Neural crest cell (in vitro differentiated cells): Measurements from ENCODE around the gene LEMD3. TPM values are rescaled to one million over a fixed set of nuclear protein-coding genes. Genes with fewer than 3 reads are reported as not detected.

Experiments
- DNase-seq: peaks from one replicate; pipeline ENCODE4 v3.0.0; 2021; ENCODE audit warnings: low read depth, mixed read lengths, low spot score
- H3K27ac Mint-ChIP-seq: one replicate; pipeline ENCODE4 v1.8.0; 2021; ENCODE audit warnings: mild to moderate bottlenecking, mixed read lengths; ENCODE audit not compliant: unreplicated experiment
- H3K27me3 Mint-ChIP-seq: 2 replicates; pipeline ENCODE4 v1.8.0; 2021; ENCODE audit warnings: low read depth, mild to moderate bottlenecking, mixed read lengths
- H3K36me3 Mint-ChIP-seq: 2 replicates; pipeline ENCODE4 v1.8.0; 2021; ENCODE audit warnings: low read depth, mild to moderate bottlenecking, mixed read lengths
- H3K4me1 Mint-ChIP-seq: 2 replicates; pipeline ENCODE4 v1.8.0; 2021; ENCODE audit warnings: mixed read lengths
- H3K4me3 Mint-ChIP-seq: one replicate; pipeline ENCODE4 v1.8.0; 2021; ENCODE audit warnings: mild to moderate bottlenecking, mixed read lengths
- H3K9me3 Mint-ChIP-seq: 2 replicates; pipeline ENCODE4 v1.8.0; 2021; ENCODE audit warnings: mixed read lengths
- total RNA-seq: library from RNA; stranded (reverse); gene quantifications from 2 replicates; pipeline ENCODE4 v1.2.1, GENCODE V29; 2021
- TF ChIP-seq, protein P1 (sequence below): fragments of 200-600 bp; sonication (generic); conservative IDR thresholded peaks from 2 replicates; pipeline ENCODE4 v1.5.0; 2021; ENCODE audit warnings: antibody characterized with exemption, mild to moderate bottlenecking

Gene LEMD3
- total RNA-seq, 1 donor from 2014 or later = 27.8 TPM

- TF ChIP-seq, protein P1, sequence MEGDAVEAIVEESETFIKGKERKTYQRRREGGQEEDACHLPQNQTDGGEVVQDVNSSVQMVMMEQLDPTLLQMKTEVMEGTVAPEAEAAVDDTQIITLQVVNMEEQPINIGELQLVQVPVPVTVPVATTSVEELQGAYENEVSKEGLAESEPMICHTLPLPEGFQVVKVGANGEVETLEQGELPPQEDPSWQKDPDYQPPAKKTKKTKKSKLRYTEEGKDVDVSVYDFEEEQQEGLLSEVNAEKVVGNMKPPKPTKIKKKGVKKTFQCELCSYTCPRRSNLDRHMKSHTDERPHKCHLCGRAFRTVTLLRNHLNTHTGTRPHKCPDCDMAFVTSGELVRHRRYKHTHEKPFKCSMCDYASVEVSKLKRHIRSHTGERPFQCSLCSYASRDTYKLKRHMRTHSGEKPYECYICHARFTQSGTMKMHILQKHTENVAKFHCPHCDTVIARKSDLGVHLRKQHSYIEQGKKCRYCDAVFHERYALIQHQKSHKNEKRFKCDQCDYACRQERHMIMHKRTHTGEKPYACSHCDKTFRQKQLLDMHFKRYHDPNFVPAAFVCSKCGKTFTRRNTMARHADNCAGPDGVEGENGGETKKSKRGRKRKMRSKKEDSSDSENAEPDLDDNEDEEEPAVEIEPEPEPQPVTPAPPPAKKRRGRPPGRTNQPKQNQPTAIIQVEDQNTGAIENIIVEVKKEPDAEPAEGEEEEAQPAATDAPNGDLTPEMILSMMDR = no peak
- Mint-ChIP-seq H3K9me3 (no peaks in the 10 kb centered on the region), H3K36me3 (no peaks in the 10 kb centered on the region), H3K4me1 (peaks cover 4% of the 10 kb centered on the region), H3K27ac (no peak overlapping the region), H3K27me3 (peaks cover 32% of the 10 kb centered on the region), H3K4me3 (no peak overlapping the region)
- DNase-seq = no peak
These were observed 22.0 kb upstream of the LEMD3 start for GRCh38 chr12:65147312-65147905.

- TF ChIP-seq, protein P1 = no peak
- Mint-ChIP-seq H3K27me3 (peaks cover 2% of the 10 kb centered on the region), H3K36me3 (no peaks in the 10 kb centered on the region), H3K4me3 (no peak overlapping the region), H3K9me3 (no peaks in the 10 kb centered on the region), H3K27ac (no peak overlapping the region), H3K4me1 (peaks cover 4% of the 10 kb centered on the region)
- no peak for DNase-seq
These were observed 17.4 kb upstream of the LEMD3 start for GRCh38 chr12:65152012-65152411.

GRCh38 chr12:65152596-65152995, 16.8 kb upstream of the LEMD3 start:
- H3K27me3 Mint-ChIP-seq = peaks cover 2% of the 10 kb centered on the region
- H3K27ac Mint-ChIP-seq = no peak overlapping the region
- no peak overlapping the region for H3K4me3 Mint-ChIP-seq
- H3K4me1 Mint-ChIP-seq = peaks cover 4% of the 10 kb centered on the region
- DNase-seq = no peak
- H3K9me3 Mint-ChIP-seq = no peaks in the 10 kb centered on the region
- no peaks in the 10 kb centered on the region for H3K36me3 Mint-ChIP-seq
- TF ChIP-seq, protein P1 = no peak

- H3K36me3 Mint-ChIP-seq = no peaks in the 10 kb centered on the region
- H3K9me3 Mint-ChIP-seq = no peaks in the 10 kb centered on the region
- TF ChIP-seq, protein P1 = no peak
- no peak for DNase-seq
- no peak overlapping the region for H3K4me3 Mint-ChIP-seq
- no peak overlapping the region for H3K27ac Mint-ChIP-seq
- peaks cover 4% of the 10 kb centered on the region for H3K4me1 Mint-ChIP-seq
- H3K27me3 Mint-ChIP-seq = peaks cover 15% of the 10 kb centered on the region
These were observed 13.6 kb upstream of the LEMD3 start for GRCh38 chr12:65155784-65156183.

- H3K4me1 Mint-ChIP-seq = peaks cover 4% of the 10 kb centered on the region
- no peaks in the 10 kb centered on the region for H3K9me3 Mint-ChIP-seq
- H3K4me3 Mint-ChIP-seq = no peak overlapping the region
- DNase-seq = no peak
- no peaks in the 10 kb centered on the region for H3K36me3 Mint-ChIP-seq
- no peak overlapping the region for H3K27ac Mint-ChIP-seq
- TF ChIP-seq, protein P1 = no peak
- peaks cover 19% of the 10 kb centered on the region for H3K27me3 Mint-ChIP-seq
These were observed 13.0 kb upstream of the LEMD3 start for GRCh38 chr12:65156366-65156841.
